BE2C (cell line): ENCODE data around the gene SGPL1.

Experiments
- DNase-seq: peaks from one replicate; pipeline ENCODE4 v3.0.0-alpha.2; 2020
- H3K27me3 ChIP-seq: fragments of 250-450 bp; sonication (Bioruptor Pico); 2 replicates; pipeline ENCODE4 v1.5.1; 2020; ENCODE audit warnings: mild to moderate bottlenecking
- H3K36me3 ChIP-seq: fragments of 250-450 bp; sonication (Bioruptor Pico); 2 replicates; pipeline ENCODE4 v1.5.1; 2020; ENCODE audit warnings: mild to moderate bottlenecking
- H3K4me1 ChIP-seq: fragments of 250-450 bp; sonication (Bioruptor Pico); 2 replicates; pipeline ENCODE4 v1.5.1; 2020
- H3K4me3 ChIP-seq: 2 replicates; pipeline ENCODE4 v1.5.1; 2011; ENCODE audit warnings: low read depth, low read length
- H3K9me3 ChIP-seq: fragments of 250-450 bp; sonication (Bioruptor Pico); 2 replicates; pipeline ENCODE4 v1.5.1; 2020
- CTCF ChIP-seq: IDR thresholded peaks from 2 replicates; pipeline ENCODE4 v1.5.1; 2012; ENCODE audit warnings: mild to moderate bottlenecking, low read depth, low read length

The SGPL1 gene

GRCh38 chr10:70885931-70886903, 70.5 kb downstream of the SGPL1 start:
- H3K9me3 ChIP-seq = no peaks in the 10 kb centered on the region
- no peak for TF ChIP-seq CTCF
- DNase-seq = no peak
- H3K36me3 ChIP-seq = peaks cover 26% of the 10 kb centered on the region
- H3K27me3 ChIP-seq = no peaks in the 10 kb centered on the region
- no peak overlapping the region for H3K4me3 ChIP-seq
- H3K4me1 ChIP-seq = peaks cover 17% of the 10 kb centered on the region

- DNase-seq = no peak
- no peak for TF ChIP-seq CTCF
- peaks cover 26% of the 10 kb centered on the region for H3K4me1 ChIP-seq
- peaks cover 21% of the 10 kb centered on the region for H3K36me3 ChIP-seq
- peak overlapping the region; percentile 61 for H3K4me3 ChIP-seq
- H3K9me3 ChIP-seq = no peaks in the 10 kb centered on the region
- no peaks in the 10 kb centered on the region for H3K27me3 ChIP-seq
These were observed 71.3 kb downstream of the SGPL1 start for GRCh38 chr10:70886921-70887665.

GRCh38 chr10:70887804-70888800, 72.4 kb downstream of the SGPL1 start, which contains the start of gene PCBD1:
TSS of gene PCBD1 (minus strand) at chr10:70888565. CDS start at chr10:70888533, 32 bp downstream.
- Histone ChIP-seq H3K9me3 (no peaks in the 10 kb centered on the region), H3K4me3 (peak within 1 kb of the TSS; percentile 61), H3K27me3 (no peaks in the 10 kb centered on the region), H3K36me3 (peaks cover 19% of the 10 kb centered on the region), H3K4me1 (peaks cover 27% of the 10 kb centered on the region)
- TF ChIP-seq CTCF = no peak
- peak; percentile 92 for DNase-seq

GRCh38 chr10:70889291-70889690, 73.5 kb downstream of the SGPL1 start:
- H3K27me3 ChIP-seq = no peaks in the 10 kb centered on the region
- H3K4me1 ChIP-seq = peaks cover 27% of the 10 kb centered on the region
- no peak for TF ChIP-seq CTCF
- H3K36me3 ChIP-seq = peaks cover 14% of the 10 kb centered on the region
- H3K9me3 ChIP-seq = no peaks in the 10 kb centered on the region
- DNase-seq = no peak
- H3K4me3 ChIP-seq = no peak overlapping the region

GRCh38 chr10:70890917-70891431, 75.2 kb downstream of the SGPL1 start:
- H3K27me3 ChIP-seq = no peaks in the 10 kb centered on the region
- no peaks in the 10 kb centered on the region for H3K9me3 ChIP-seq
- H3K4me3 ChIP-seq = no peak overlapping the region
- peaks cover 27% of the 10 kb centered on the region for H3K4me1 ChIP-seq
- peak; percentile 94 for DNase-seq
- no peak for TF ChIP-seq CTCF
- H3K36me3 ChIP-seq = no peaks in the 10 kb centered on the region; the same call in 1 of the 2 replicates
